WI38 (cell line): ENCODE data around the gene PAXIP1.

ENCODE experiments used
- H3K4me3 ChIP-seq: 2 replicates; pipeline ENCODE4 v1.5.1; 2011; ENCODE audit warnings: low read depth, mild to moderate bottlenecking, control low read depth, low read length
- CTCF ChIP-seq: IDR thresholded peaks from 2 replicates; pipeline ENCODE4 v1.5.1; 2012; ENCODE audit warnings: low read depth, mild to moderate bottlenecking, control low read depth, low read length

Gene PAXIP1

GRCh38 chr7:154965014-154965413, 37.9 kb downstream of the PAXIP1 start:
- H3K4me3 ChIP-seq: no peak overlapping the region
- TF ChIP-seq CTCF: no peak

GRCh38 chr7:154960063-154960790, 42.7 kb downstream of the PAXIP1 start:
- no peak for TF ChIP-seq CTCF
- no peak overlapping the region for H3K4me3 ChIP-seq

- no peak overlapping the region for H3K4me3 ChIP-seq
- no peak for TF ChIP-seq CTCF
These were observed 46.5 kb downstream of the PAXIP1 start for GRCh38 chr7:154956427-154956826.

GRCh38 chr7:154953006-154953684, 49.8 kb downstream of the PAXIP1 start:
- no peak overlapping the region for H3K4me3 ChIP-seq
- TF ChIP-seq CTCF: peak; percentile 83

- TF ChIP-seq CTCF: no peak
- no peak overlapping the region for H3K4me3 ChIP-seq
These were observed 52.0 kb downstream of the PAXIP1 start for GRCh38 chr7:154950960-154951359.

GRCh38 chr7:154947604-154948003, 55.3 kb downstream of the PAXIP1 start:
- TF ChIP-seq CTCF: no peak
- H3K4me3 ChIP-seq: no peak overlapping the region

GRCh38 chr7:154946166-154946565, 56.8 kb downstream of the PAXIP1 start:
- H3K4me3 ChIP-seq: no peak overlapping the region
- TF ChIP-seq CTCF: no peak
